Aorta (tissue), 5 donors: Measurements from ENCODE around the gene OXCT2. TPM values are rescaled to one million over a fixed set of nuclear protein-coding genes. Genes with fewer than 3 reads are reported as not detected.

Source experiments
- ATAC-seq: fragments of 200-7000 bp; cut with Tn5 transposase; one replicate; pipeline ENCODE4 v1.9.1; 2022; ENCODE audit warnings: moderate library complexity; ENCODE audit not compliant: low FRiP score
- DNase-seq, 2 donors: peaks; one replicate each; pipeline ENCODE4 v3.0.0-alpha.2; 2020
- H3K27ac ChIP-seq, 2 donors: one replicate each; pipeline ENCODE4 v1.5.1; 2013; ENCODE audit warnings: low read length in 2 of 2, mild to moderate bottlenecking in 2 of 2, moderate library complexity in 2 of 2, control low read depth in 1 of 2, inconsistent platforms in 1 of 2, low read depth in 1 of 2
- H3K27me3 ChIP-seq, 2 donors: one replicate each; pipeline ENCODE4 v1.6.1; 2013; ENCODE audit warnings: control low read depth in 1 of 2, low read length in 1 of 2, mild to moderate bottlenecking in 1 of 2, moderate library complexity in 1 of 2; ENCODE audit not compliant: insufficient read depth in 2 of 2, control insufficient read depth in 1 of 2
- H3K36me3 ChIP-seq, 2 donors: one replicate each; pipeline ENCODE4 v1.6.1; 2013; ENCODE audit warnings: control low read depth in 1 of 2, low read length in 1 of 2, mild to moderate bottlenecking in 1 of 2; ENCODE audit not compliant: insufficient read depth in 2 of 2, control insufficient read depth in 1 of 2
- H3K4me1 ChIP-seq, 2 donors: one replicate each; pipeline ENCODE4 v1.6.1; 2013; ENCODE audit warnings: low read length in 2 of 2, control low read depth in 1 of 2, mild to moderate bottlenecking in 1 of 2, moderate library complexity in 1 of 2; ENCODE audit not compliant: insufficient read depth in 2 of 2, control insufficient read depth in 1 of 2
- H3K4me3 ChIP-seq, 2 donors: one replicate each; pipeline ENCODE4 v1.5.1; 2013; ENCODE audit warnings: low read length in 2 of 2, control low read depth in 1 of 2, mild to moderate bottlenecking in 1 of 2
- H3K9me3 ChIP-seq: one replicate; pipeline ENCODE4 v1.6.1; 2013; ENCODE audit warnings: mild to moderate bottlenecking, low read length; ENCODE audit not compliant: control insufficient read depth
- WGBS, 2 donors: extraction: QIAGEN DNeasy Blood & Tissue Kit; methylation state at CpG; one replicate each; pipeline ENCODE4 v1.1.7; 2013; 5-methylcytosine and 5-hydroxymethylcytosine counted together
- intact Hi-C, 2 donors: fragments of 100-400 bp; cut with DNase I; formaldehyde crosslinking; loops; one replicate each; pipeline versions ENCODE4 v1.14.2 to v1.15.0; 2022
- polyA plus RNA-seq, 2 donors: library from polyadenylated mRNA; stranded (reverse); fragments of 200-250 nt; gene quantifications; one replicate each; pipeline ENCODE4 v1.2.3, GENCODE V29; 2013
- total RNA-seq, 2 donors: library from RNA; stranded (reverse); fragmentation: NEBNext Ultra II Directional; extraction: Animal tissue kit (Norgen Biotek cat#: 25700); gene quantifications; one replicate each; pipeline ENCODE4 v1.2.1, GENCODE V29; 2021
- donor health status: healthy with polysubstance abuse.
- donor health status: Bipolar disorder and iron deficiency.
- donor health status: DM: no; HTN: no; CAD: no.
- donor health status: DM: no; HTN: no; CAD: no.
- donor health status: DM: yes; HTN: yes; CAD: no.

OXCT2 gene
- total and polyA plus RNA-seq, 4 donors = 0.08 to 1.3 TPM; not detected in 2

DNA sequence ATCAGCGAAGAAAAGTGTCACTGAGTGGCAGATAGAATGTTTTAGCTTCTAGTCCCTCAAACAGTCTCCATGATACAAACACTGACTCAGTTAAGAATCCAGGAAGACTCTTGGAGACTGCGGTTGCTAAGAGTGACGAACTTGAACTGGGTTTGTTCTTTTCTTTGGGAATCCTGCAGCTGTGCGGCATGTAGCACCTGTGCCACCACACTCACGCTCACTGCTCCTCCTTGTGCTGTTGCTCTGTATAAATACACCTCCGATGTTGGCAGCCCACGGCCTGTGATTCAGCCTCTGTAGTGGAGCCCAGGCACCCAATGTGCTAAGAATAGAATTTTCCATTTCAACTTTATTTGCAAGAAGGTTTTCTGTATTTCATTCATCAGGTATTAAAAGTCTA, 38.0 kb downstream of the OXCT2 start:
- Histone ChIP-seq H3K36me3 (no peaks in the 10 kb centered on the region), H3K9me3 (no peaks in the 10 kb centered on the region), H3K4me3 (no peak overlapping the region), H3K27ac (no peak overlapping the region), H3K4me1 (no peaks in the 10 kb centered on the region), H3K27me3 (no peaks in the 10 kb centered on the region)
- DNase-seq (peak in 1 of 2 donors; percentile 81), ATAC-seq (peak; percentile 57)
- 21 to 22% methylated on average over 7 of the region's 7 CpGs for WGBS, 2 donors
- intact Hi-C loops = no loop called here

DNA sequence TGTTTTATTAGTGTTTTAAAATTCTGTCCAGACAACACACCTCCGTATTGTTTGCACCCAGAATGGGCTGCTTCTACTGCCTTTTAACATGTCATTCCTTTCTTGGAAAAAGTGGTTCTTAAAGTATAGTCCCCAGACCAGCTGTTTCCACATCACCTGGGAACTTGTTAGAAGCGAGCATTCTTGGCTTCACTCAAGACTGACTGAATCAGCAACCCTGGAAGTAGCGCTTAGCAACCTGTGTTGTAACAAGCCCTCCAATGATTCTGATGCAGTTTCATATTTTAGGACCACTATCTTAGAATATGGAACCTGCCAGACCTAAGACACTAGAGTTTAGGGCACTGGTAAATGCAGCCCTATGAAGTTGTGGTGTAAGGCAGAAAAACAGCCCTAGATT, 38.4 kb downstream of the OXCT2 start:
- Histone ChIP-seq H3K36me3 (no peaks in the 10 kb centered on the region), H3K4me3 (no peak overlapping the region), H3K9me3 (no peaks in the 10 kb centered on the region), H3K4me1 (no peaks in the 10 kb centered on the region), H3K27ac (no peak overlapping the region), H3K27me3 (no peaks in the 10 kb centered on the region)
- WGBS, 2 donors = 60 to 71% methylated on average over 3 of the region's 3 CpGs
- DNase-seq = no peak
- intact Hi-C loops = no loop called here
- ATAC-seq = no peak

DNA sequence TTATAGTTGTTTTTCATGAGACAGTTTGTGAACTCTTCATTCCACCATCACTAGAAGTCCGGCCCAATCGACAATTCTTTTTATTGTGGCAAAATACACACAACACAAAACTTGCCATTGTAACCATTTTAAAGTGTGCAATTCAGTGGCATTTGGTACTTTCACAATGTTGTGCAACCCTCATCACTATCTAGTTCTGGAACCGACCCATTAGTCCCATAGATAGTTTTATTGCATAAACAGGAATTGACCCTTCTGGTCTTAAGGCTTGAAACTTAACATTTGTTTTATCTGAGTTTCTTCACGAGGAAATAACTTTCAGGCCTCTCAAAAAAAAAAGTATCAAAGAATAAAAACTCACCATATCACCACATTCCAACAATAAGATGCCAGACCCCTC, 41.3 kb downstream of the OXCT2 start:
- Histone ChIP-seq H3K36me3 (no peaks in the 10 kb centered on the region), H3K9me3 (no peaks in the 10 kb centered on the region), H3K4me3 (no peak overlapping the region), H3K27me3 (no peaks in the 10 kb centered on the region), H3K4me1 (no peaks in the 10 kb centered on the region), H3K27ac (no peak overlapping the region)
- DNase-seq (no peak), ATAC-seq (no peak)
- intact Hi-C loops = no loop called here
- 56 to 85% methylated on average over 4 of the region's 4 CpGs for WGBS, 2 donors

DNA sequence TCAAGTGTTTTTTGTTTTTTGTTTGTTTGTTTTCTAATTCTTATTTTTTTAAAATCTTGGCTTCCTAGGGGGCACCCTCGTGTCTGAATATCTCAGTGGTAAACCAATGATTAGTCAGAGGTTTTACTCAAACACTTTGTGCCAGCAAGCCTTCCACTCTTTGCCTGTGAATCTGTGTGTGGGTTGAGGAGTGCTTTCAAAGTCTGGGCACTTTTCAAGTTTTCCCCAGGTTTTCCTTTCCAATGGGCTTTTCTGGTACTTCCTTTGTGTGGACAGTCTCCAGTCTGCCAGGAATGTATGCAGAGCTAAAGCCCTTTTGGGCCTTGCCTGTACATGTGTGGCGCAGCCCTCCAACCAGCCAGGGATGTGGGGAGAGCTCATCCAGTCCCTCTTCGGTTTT, 42.1 kb downstream of the OXCT2 start:
- no peaks in the 10 kb centered on the region for H3K4me1 ChIP-seq
- no peaks in the 10 kb centered on the region for H3K9me3 ChIP-seq
- ATAC-seq (no peak), DNase-seq (no peak)
- H3K4me3 ChIP-seq = no peak overlapping the region
- no peaks in the 10 kb centered on the region for H3K36me3 ChIP-seq
- WGBS, 2 donors = 65 to 74% methylated on average over 3 of the region's 3 CpGs
- H3K27me3 ChIP-seq = no peaks in the 10 kb centered on the region
- no peak overlapping the region for H3K27ac ChIP-seq
- intact Hi-C loops = no loop called here

DNA sequence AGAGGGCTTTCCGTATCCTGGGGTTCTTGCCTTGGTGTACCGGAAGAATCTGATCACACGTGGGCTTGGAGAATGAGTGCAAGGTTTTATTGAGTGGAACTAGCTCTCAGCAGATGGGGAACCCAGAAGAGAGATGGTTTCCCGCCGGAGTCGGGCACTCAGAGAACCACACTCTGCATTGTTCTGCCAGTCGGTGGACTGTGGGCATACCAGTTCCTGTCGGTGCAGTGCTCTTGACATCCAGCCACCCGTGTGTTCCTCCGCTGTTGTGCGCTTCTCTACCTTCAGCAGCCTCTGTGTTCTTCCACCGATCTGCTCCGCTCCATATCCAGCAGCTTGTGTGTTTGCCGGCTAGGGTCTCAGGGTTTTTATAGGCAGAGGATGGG, 43.2 kb downstream of the OXCT2 start:
- no peak for DNase-seq
- Histone ChIP-seq H3K4me3 (no peak overlapping the region), H3K36me3 (no peaks in the 10 kb centered on the region), H3K9me3 (no peaks in the 10 kb centered on the region), H3K27me3 (no peaks in the 10 kb centered on the region), H3K4me1 (no peaks in the 10 kb centered on the region), H3K27ac (no peak overlapping the region)
- 77 to 78% methylated on average over 14 of the region's 14 CpGs for WGBS, 2 donors
- ATAC-seq = no peak
- intact Hi-C loops = no loop called here

DNA sequence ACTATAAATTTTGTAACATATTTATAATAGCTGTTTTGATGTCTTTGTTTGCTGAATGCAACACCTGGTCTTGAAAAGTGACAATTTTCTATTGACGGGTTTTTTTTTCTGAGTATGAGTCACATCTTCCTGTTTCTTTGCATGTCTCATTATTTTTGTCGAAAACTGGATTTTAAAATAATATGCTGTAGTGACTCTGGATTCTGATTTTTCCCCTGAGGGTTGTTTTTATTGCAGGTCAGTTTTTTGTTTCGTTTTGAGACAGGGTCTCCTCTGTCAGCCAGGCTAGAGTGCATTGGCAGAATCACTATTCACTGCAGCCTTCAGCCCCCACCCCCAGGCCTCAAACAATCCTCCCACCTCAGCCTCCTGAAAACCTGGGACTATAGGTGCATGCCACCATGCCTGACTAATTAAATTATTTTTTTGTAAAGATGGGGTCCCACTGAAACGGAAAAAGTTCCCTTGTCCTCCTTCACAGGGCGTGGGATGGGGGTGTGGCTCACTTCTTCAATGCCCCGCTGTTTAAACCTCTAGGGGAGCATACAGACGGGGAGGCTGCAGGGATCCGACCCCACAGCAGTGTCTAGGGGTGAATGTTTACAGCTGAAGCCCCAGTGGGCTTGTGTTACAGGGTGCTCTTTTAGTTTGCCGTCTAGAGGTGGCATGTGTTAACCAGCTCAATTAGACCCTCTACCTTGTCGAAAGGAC, 43.8 kb downstream of the OXCT2 start:
- H3K27me3 ChIP-seq = no peaks in the 10 kb centered on the region
- no peak overlapping the region for H3K27ac ChIP-seq
- no peaks in the 10 kb centered on the region for H3K9me3 ChIP-seq
- intact Hi-C loops = no loop called here
- WGBS, 2 donors = 75 to 76% methylated on average over 10 of the region's 10 CpGs
- H3K4me3 ChIP-seq = no peak overlapping the region
- ATAC-seq = no peak
- DNase-seq = no peak
- H3K36me3 ChIP-seq = no peaks in the 10 kb centered on the region
- H3K4me1 ChIP-seq = no peaks in the 10 kb centered on the region

DNA sequence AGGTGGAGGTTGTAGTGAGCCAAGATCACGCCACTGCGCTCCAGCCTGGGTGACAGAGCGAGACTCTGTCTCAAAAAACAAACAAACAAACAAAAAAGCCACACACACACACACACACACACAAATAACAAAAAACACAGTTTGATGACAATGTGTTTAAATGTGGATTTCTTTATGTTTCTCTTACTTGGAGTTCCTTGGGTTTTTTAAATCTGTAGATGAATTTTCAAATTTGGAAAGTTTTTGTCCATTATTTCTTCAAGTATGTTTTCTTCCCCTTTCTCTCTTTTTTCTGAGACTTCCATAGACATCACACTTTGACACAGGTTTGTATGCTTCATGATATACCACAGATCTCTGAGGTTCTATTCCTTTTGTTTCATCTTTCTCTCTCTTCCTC, 44.5 kb downstream of the OXCT2 start:
- ATAC-seq (no peak), DNase-seq (no peak)
- Histone ChIP-seq H3K27ac (no peak overlapping the region), H3K4me1 (no peaks in the 10 kb centered on the region), H3K9me3 (no peaks in the 10 kb centered on the region), H3K36me3 (no peaks in the 10 kb centered on the region), H3K4me3 (no peak overlapping the region), H3K27me3 (no peaks in the 10 kb centered on the region)
- intact Hi-C loops = no loop called here
- 93 to 94% methylated on average over 3 of the region's 3 CpGs for WGBS, 2 donors

DNA sequence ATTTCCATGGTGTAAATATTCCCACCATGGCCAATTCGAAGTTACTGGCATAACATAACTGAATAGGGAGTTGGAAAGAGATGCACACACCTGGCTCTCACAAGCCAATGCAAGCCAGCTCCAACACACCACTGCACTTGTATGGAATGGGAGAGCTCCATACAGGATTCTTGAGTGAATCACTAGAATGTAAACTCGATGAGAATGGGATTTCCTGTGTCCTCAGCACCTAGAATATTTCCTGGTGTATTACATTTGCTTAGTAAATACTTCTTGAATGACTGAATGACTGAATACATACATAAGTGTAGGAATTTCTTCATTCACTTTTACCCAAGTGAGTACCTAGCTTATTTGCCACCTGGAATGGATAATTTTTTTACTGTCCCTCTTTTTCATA, 48.7 kb downstream of the OXCT2 start:
- DNase-seq = no peak
- ATAC-seq = no peak

DNA sequence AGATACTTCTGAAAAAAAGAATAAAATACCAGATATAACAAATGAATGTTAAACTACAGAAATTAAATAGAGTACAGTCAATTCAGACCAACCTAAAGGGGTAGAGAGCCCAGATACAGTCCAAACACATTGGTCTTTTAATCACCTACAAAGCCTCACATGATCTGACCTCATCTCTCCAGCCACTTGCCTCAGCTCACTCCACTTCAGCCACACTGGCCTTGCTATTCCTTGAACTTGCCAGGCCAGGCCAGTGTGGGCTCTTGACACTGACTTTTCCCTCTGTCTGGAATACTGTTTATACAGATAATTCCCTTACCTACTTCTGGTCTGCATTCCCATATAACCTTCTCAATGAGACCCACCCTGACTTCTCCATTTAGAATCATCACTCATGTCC, 49.5 kb downstream of the OXCT2 start:
- H3K36me3 ChIP-seq = no peaks in the 10 kb centered on the region
- H3K4me3 ChIP-seq = no peak overlapping the region
- no peak overlapping the region for H3K27ac ChIP-seq
- H3K27me3 ChIP-seq = no peaks in the 10 kb centered on the region
- ATAC-seq = no peak
- H3K4me1 ChIP-seq = no peaks in the 10 kb centered on the region
- DNase-seq = no peak
- H3K9me3 ChIP-seq = no peaks in the 10 kb centered on the region
- intact Hi-C loops = loop anchor here in 1 of 2 donors (5.0 kb wide), 1 partner anchor 114 kb away; no protein-coding TSS in a partner anchor

More for the DNA sequence above, 48.7 kb downstream of the OXCT2 start:
- H3K27me3 ChIP-seq = no peaks in the 10 kb centered on the region
- H3K9me3 ChIP-seq = no peaks in the 10 kb centered on the region
- no peak overlapping the region for H3K4me3 ChIP-seq
- no peak overlapping the region for H3K27ac ChIP-seq
- no peaks in the 10 kb centered on the region for H3K4me1 ChIP-seq
- intact Hi-C loops = loop anchor here in 1 of 2 donors (5.0 kb wide), 1 partner anchor 115 kb away; no protein-coding TSS in a partner anchor
- no peaks in the 10 kb centered on the region for H3K36me3 ChIP-seq
- WGBS, 2 donors = 20 to 31% methylated on average over 2 of the region's 2 CpGs
